ENCODE measurements around the gene CR1.
"Not testable (repeated sequence)": the region's sequence is repeated elsewhere in the genome, so short reads cannot be mapped to it uniquely, and the experiment has no call there.

CR1 gene

GRCh38 chr1:207594095-207594494, 98.1 kb downstream of the CR1 start:
- not testable (repeated sequence) for DNase-seq

- DNase-seq = no peak
Observed at GRCh38 chr1:207603777-207604176, 107.8 kb downstream of the CR1 start.

- no peak for DNase-seq
Observed at GRCh38 chr1:207605444-207606361, 109.7 kb downstream of the CR1 start.

GRCh38 chr1:207606362-207606755, 110.4 kb downstream of the CR1 start:
- no peak for DNase-seq

- DNase-seq = no peak
Observed at GRCh38 chr1:207612762-207613161, 116.8 kb downstream of the CR1 start.

- DNase-seq = peak; percentile 49
Observed at GRCh38 chr1:207619871-207620542, 124.0 kb downstream of the CR1 start.

- no peak for DNase-seq
Observed at GRCh38 chr1:207620543-207620893, 124.6 kb downstream of the CR1 start.

- not testable (repeated sequence) for DNase-seq
Observed at GRCh38 chr1:207625504-207626071, 129.6 kb downstream of the CR1 start.

GRCh38 chr1:207626972-207627337, 131.0 kb downstream of the CR1 start:
- no peak for DNase-seq

- no peak for DNase-seq
Observed at GRCh38 chr1:207627496-207627895, 131.5 kb downstream of the CR1 start.

- no peak for DNase-seq
Observed at GRCh38 chr1:207628776-207629175, 132.8 kb downstream of the CR1 start.

- DNase-seq = no peak
Observed at GRCh38 chr1:207631137-207631536, 135.2 kb downstream of the CR1 start.

- DNase-seq = no peak
Observed at GRCh38 chr1:207633226-207633625, 137.3 kb downstream of the CR1 start.

- not testable (repeated sequence) for DNase-seq
Observed at GRCh38 chr1:207633699-207634289, 137.8 kb downstream of the CR1 start.

GRCh38 chr1:207634293-207634692, 138.3 kb downstream of the CR1 start:
- DNase-seq = not testable (repeated sequence)

- DNase-seq = not testable (repeated sequence)
Observed at GRCh38 chr1:207635569-207636186, 139.7 kb downstream of the CR1 start.

GRCh38 chr1:207638487-207639145, 142.7 kb downstream of the CR1 start:
- not testable (repeated sequence) for DNase-seq

- DNase-seq = not testable (repeated sequence)
Observed at GRCh38 chr1:207639362-207639761, 143.4 kb downstream of the CR1 start.

- no peak for DNase-seq
Observed at GRCh38 chr1:207644166-207644851, 148.4 kb downstream of the CR1 start.

- DNase-seq = no peak
Observed at GRCh38 chr1:207644852-207645634, 149.1 kb downstream of the CR1 start, which contains the start of gene CR1L. Gene CR1L (plus strand): TSS chr1:207645133. CDS start chr1:207645234, 101 bp downstream.

GRCh38 chr1:207645635-207646081, 149.7 kb downstream of the CR1 start:
- no peak for DNase-seq

All from NCI-H2081 treated with DMSO at 0.1 percent for 48 hours (cell line).